GM19193 (cell line): ENCODE results near the gene UBAP2.

Source experiments
- POLR2A ChIP-seq: IDR thresholded peaks from 4 replicates; pipeline ENCODE4 v1.6.1; 2011; ENCODE audit not compliant: insufficient read depth, insufficient read length; ENCODE audit errors: extremely low read depth

Gene UBAP2

DNA sequence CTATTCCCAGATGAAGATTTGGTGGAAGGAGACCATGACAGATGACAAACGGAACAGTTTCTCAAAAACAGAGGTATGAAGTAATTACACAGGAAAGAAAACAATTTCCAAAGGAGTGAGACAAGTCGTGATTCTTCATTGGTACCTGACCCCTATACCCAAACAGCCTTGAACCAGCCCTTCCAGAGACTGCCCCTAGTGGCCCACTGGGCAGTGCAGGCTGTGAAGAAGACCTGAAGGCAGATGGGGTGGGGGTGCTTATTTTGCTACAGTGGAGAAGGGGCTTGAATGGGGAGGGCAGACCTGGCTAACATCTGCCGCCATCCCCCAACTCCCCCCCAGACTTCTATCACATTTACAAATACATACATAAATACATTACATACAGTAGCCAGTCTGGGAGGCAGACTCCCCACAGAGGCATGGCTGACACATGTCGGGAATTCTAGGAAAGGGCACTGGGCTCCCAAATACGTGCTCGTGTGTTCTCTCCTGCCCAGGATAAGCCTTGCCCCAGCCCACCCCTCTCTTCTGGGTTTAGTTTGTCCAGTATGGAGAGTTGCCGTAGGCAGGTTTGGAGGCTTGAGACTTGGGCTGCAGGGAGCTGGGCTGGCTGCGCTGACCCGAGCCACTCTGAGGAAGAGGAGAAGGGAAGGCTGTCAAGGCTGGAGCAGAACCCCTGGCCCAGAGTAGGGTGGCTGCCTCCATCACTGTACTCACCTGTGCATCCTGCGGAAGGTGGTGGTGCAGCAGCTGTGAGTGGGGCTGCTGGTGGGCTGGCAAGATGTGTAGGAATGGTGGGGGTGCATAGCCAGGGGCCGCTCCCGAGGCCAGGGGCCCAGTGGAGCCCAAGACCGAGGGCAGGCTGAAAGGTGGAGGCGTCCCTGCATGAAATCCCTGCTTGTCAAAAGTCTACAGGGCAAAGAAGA lies 126.5 kb downstream of the UBAP2 start:
- TF ChIP-seq POLR2A, result peak; percentile 48

- no peak for TF ChIP-seq POLR2A
Measured at GRCh38 chr9:33919276-33919897, 129.3 kb downstream of the UBAP2 start.

- peak; percentile 32 for TF ChIP-seq POLR2A
Measured at GRCh38 chr9:33917036-33917435, 131.7 kb downstream of the UBAP2 start.

- no peak for TF ChIP-seq POLR2A
Measured at GRCh38 chr9:33914887-33915628, 133.6 kb downstream of the UBAP2 start.

DNA sequence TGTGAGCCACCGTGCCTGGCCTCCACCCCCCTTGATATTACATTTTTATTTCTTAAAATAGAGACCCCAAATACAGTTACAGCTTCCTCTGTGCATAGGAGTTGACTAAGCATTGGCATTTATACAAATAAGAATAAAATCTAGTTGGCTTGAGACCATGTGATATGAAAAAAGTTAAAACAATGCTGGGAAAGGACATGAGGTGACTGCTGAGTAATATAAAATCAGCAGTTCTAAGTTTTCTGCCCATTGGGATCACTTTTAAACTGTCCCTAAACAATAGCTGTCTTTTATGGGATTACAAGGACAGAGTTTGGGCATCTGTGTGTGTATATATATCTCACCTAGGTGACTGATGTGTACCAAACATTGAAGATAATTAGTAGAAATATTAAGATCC lies 135.1 kb downstream of the UBAP2 start:
- no peak for TF ChIP-seq POLR2A

GRCh38 chr9:33908749-33909148 lies 139.9 kb downstream of the UBAP2 start:
- no peak for TF ChIP-seq POLR2A

DNA sequence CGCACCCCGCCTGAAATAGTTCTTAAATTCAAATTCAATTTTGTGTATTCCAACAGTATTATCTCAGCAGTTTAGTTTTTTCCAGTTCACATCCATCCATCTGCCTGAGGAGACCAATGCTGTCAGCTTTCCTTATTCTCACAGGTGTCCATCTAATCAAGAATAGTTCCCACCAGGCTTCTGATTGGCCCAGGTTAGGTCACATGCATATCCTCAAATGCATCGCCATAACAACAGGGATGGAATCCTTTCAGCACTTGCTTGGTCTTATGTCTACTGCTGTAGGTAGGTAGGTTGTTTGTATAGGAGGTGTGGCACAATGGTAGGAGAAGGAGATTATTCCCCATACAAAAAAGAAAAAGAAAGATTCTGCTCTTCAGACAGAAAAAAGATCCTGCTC lies 140.6 kb downstream of the UBAP2 start:
- TF ChIP-seq POLR2A, result no peak

- TF ChIP-seq POLR2A, result no peak
Measured at GRCh38 chr9:33907347-33907746, 141.3 kb downstream of the UBAP2 start.

DNA sequence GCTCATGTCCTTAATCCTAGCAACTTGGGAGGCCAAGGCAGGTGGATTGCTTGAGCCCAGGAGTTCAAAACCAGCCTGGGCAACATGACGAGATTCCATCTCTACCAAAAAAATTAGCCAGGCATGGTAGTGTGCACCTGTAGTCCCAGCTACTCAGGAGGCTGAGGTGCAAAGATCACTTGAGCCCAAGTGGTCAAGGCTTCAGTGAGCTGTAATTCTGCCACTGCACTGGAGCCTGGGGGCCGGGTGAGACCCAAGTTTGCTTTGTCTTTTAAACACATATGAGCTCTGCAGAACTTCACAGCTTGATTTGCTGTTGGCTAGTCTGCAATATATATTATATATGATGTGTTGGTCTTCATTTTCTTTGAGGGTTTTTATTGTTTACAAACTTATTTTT lies 141.9 kb downstream of the UBAP2 start:
- no peak for TF ChIP-seq POLR2A

DNA sequence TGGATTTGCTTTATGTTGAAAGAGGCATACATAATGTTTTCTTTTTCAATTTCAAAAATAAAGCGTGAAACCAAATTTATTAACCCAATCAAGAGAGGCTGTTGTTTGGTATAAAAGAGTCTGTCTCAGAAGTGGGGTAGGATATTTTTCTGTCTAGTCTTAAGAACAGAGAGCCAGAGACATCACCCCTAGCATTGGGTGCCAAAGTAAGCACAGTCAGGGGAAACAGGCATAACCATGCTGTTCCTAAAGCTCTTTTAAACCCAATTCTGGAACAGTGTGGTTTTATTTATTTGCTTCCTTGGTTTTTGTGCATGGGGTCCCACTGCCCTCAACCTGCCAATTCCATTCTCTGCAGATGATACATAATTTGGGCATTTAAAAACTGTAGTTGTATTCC lies 143.6 kb downstream of the UBAP2 start:
- TF ChIP-seq POLR2A, result no peak

DNA sequence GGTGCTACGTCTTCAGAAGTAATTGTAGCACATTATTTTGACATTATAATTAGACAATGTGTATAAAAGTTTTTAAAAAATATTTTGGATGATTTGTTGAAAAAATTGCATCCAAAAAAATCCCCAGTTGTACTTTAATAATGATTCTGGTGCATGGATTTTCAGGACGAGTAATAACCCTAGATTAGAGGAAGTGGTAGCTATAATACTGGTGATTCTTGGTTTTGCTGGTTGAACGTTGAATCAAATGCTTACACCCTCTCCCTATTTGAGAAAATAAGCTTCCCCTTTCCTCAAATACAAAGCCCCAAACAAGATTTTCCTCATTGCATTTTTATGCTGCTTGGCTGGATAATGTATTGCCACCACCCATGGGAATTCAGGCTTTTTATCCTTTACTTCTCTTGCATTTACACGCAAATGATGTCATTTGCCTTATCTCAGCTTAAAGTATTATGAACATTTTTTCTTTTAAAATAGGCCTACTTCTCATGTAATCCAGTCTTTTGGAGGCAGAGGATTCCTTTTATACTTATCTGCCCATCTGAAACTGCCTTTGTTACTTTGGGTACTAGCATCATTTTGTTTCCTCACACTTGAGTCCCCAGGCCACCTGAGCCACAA lies 145.4 kb downstream of the UBAP2 start:
- no peak for TF ChIP-seq POLR2A

- TF ChIP-seq POLR2A, result no peak
Measured at GRCh38 chr9:33894316-33894715, 154.4 kb downstream of the UBAP2 start.

GRCh38 chr9:33893861-33894260 lies 154.8 kb downstream of the UBAP2 start:
- no peak for TF ChIP-seq POLR2A

DNA sequence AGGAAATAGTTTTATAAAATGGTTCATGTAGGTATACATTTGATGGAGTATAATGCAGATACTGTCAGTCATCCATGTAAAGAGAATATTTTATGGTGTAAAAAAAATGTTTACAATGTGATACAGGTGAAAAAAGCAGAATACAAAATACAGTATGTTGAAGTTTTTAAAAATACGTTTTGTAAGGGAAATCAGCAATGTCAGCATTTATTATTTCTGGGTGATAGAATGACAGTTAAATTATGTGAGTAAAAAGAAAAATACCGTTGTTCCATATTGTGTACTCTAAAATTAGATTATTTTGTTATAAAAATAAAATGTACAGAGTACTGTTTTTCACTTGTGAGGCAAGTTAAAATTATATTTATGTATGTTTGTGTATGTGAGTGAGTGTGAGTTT lies 162.7 kb downstream of the UBAP2 start:
- no peak for TF ChIP-seq POLR2A
